Measurements from ENCODE around the gene OR4K1.
A peak's percentile ranks its signal among the peaks of the same experiment; 100 is the strongest.

Gene OR4K1

DNA sequence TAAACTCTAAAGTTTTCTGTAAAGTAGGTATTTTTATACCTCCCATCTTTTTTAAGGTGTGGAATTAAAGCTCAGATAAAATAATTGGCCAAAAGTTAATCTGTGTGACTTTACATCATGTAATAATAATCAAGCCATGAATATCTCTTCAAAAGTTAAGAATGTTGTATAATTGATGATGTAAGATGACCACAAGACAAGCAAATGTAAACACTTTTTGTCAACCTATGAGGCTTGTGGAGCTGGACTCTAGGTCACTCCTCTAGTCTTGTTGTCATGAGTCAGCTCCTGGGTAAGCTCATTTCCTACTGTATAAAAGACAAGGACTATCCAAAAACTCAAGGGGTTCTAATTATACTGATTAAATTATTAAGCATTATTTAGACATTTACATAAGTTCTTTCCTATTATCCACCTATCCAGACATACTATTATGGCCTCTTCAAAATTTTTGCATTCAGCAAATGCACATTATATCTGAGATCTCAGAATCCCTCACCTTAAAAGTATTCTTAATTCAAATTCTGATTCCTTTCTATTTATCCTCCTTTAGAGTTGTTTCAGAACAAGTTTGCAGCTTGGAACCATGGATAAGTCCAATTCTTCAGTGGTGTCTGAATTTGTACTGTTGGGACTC, 10.6 kb upstream of the OR4K1 start, which contains the start of gene OR4K5:
TSS of gene OR4K5 (plus strand) at position 587 of the 637 bp plus-strand sequence. CDS start at position 587, 0 bp downstream.
- ATAC-seq, result no peak
- no peak for TF ChIP-seq ZFP3 (CRISPR knock-in tag; IDR thresholded peaks at IDR 0.05)
- no peak for TF ChIP-seq OSR1 (CRISPR knock-in tag; IDR thresholded peaks at IDR 0.05)
- TF ChIP-seq, protein P1, sequence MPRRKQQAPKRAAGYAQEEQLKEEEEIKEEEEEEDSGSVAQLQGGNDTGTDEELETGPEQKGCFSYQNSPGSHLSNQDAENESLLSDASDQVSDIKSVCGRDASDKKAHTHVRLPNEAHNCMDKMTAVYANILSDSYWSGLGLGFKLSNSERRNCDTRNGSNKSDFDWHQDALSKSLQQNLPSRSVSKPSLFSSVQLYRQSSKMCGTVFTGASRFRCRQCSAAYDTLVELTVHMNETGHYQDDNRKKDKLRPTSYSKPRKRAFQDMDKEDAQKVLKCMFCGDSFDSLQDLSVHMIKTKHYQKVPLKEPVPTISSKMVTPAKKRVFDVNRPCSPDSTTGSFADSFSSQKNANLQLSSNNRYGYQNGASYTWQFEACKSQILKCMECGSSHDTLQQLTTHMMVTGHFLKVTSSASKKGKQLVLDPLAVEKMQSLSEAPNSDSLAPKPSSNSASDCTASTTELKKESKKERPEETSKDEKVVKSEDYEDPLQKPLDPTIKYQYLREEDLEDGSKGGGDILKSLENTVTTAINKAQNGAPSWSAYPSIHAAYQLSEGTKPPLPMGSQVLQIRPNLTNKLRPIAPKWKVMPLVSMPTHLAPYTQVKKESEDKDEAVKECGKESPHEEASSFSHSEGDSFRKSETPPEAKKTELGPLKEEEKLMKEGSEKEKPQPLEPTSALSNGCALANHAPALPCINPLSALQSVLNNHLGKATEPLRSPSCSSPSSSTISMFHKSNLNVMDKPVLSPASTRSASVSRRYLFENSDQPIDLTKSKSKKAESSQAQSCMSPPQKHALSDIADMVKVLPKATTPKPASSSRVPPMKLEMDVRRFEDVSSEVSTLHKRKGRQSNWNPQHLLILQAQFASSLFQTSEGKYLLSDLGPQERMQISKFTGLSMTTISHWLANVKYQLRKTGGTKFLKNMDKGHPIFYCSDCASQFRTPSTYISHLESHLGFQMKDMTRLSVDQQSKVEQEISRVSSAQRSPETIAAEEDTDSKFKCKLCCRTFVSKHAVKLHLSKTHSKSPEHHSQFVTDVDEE (CRISPR knock-in tag; IDR thresholded peaks at IDR 0.05), result no peak
- no peak for TF ChIP-seq ISL1 (CRISPR knock-in tag; IDR thresholded peaks at IDR 0.05)
- TF ChIP-seq RARB (CRISPR knock-in tag; IDR thresholded peaks at IDR 0.05), result no peak
- TF ChIP-seq, protein P2, sequence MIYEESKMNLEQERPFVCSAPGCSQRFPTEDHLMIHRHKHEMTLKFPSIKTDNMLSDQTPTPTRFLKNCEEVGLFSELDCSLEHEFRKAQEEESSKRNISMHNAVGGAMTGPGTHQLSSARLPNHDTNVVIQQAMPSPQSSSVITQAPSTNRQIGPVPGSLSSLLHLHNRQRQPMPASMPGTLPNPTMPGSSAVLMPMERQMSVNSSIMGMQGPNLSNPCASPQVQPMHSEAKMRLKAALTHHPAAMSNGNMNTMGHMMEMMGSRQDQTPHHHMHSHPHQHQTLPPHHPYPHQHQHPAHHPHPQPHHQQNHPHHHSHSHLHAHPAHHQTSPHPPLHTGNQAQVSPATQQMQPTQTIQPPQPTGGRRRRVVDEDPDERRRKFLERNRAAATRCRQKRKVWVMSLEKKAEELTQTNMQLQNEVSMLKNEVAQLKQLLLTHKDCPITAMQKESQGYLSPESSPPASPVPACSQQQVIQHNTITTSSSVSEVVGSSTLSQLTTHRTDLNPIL (CRISPR knock-in tag; IDR thresholded peaks at IDR 0.05; ENCODE audit: low read depth), result no peak
- TF ChIP-seq ESRRG (CRISPR knock-in tag; IDR thresholded peaks at IDR 0.05), result no peak
- TF ChIP-seq ZFP30 (CRISPR knock-in tag; IDR thresholded peaks at IDR 0.05), result no peak
- no peak for TF ChIP-seq TOX (CRISPR knock-in tag; IDR thresholded peaks at IDR 0.05; ENCODE audit: borderline replicate concordance)
- TF ChIP-seq TCF4 (CRISPR knock-in tag; IDR thresholded peaks at IDR 0.05; ENCODE audit: borderline replicate concordance), result no peak
- no peak for TF ChIP-seq GLIS3 (CRISPR knock-in tag; IDR thresholded peaks at IDR 0.05)
- no peak for TF ChIP-seq ZC3H10 (CRISPR knock-in tag; IDR thresholded peaks at IDR 0.05)
- no peak for TF ChIP-seq ZNF8 (CRISPR knock-in tag; IDR thresholded peaks at IDR 0.05)
- no peak for TF ChIP-seq ZNF565 (CRISPR knock-in tag; conservative IDR thresholded peaks at IDR 0.05; ENCODE audit: low read depth)
- TF ChIP-seq, protein P3, sequence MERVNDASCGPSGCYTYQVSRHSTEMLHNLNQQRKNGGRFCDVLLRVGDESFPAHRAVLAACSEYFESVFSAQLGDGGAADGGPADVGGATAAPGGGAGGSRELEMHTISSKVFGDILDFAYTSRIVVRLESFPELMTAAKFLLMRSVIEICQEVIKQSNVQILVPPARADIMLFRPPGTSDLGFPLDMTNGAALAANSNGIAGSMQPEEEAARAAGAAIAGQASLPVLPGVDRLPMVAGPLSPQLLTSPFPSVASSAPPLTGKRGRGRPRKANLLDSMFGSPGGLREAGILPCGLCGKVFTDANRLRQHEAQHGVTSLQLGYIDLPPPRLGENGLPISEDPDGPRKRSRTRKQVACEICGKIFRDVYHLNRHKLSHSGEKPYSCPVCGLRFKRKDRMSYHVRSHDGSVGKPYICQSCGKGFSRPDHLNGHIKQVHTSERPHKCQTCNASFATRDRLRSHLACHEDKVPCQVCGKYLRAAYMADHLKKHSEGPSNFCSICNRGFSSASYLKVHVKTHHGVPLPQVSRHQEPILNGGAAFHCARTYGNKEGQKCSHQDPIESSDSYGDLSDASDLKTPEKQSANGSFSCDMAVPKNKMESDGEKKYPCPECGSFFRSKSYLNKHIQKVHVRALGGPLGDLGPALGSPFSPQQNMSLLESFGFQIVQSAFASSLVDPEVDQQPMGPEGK (CRISPR knock-in tag; IDR thresholded peaks at IDR 0.05; ENCODE audit: borderline replicate concordance), result no peak

DNA sequence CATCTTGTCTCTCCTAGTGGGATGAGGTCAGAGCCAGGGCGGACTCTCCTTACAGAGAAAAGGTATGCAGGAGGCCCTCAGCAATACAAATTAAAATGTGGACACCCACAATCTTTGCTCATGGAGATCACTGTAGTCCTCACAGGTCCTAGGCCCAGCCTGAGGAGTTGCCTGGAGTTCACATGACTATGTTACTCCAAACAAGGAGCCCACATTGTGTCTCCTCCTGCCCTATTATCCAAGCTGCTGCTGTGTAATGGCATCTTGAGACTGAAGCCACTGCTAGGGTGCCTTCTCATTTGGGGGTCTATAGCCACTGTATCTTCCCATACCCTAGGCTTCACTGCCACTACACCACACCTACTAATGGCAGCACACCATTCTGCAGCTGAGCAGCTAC, 11.0 kb downstream of the OR4K1 start:
- TF ChIP-seq TOX (CRISPR knock-in tag; IDR thresholded peaks at IDR 0.05; ENCODE audit: borderline replicate concordance), result no peak
- TF ChIP-seq, protein P2 (CRISPR knock-in tag; IDR thresholded peaks at IDR 0.05; ENCODE audit: low read depth), result no peak
- TF ChIP-seq ISL1 (CRISPR knock-in tag; IDR thresholded peaks at IDR 0.05), result no peak
- no peak for TF ChIP-seq ARNTL (CRISPR knock-in tag; IDR thresholded peaks at IDR 0.05; ENCODE audit: borderline replicate concordance, low read depth)
- no peak for TF ChIP-seq ZNF8 (CRISPR knock-in tag; IDR thresholded peaks at IDR 0.05)
- no peak for ATAC-seq

DNA sequence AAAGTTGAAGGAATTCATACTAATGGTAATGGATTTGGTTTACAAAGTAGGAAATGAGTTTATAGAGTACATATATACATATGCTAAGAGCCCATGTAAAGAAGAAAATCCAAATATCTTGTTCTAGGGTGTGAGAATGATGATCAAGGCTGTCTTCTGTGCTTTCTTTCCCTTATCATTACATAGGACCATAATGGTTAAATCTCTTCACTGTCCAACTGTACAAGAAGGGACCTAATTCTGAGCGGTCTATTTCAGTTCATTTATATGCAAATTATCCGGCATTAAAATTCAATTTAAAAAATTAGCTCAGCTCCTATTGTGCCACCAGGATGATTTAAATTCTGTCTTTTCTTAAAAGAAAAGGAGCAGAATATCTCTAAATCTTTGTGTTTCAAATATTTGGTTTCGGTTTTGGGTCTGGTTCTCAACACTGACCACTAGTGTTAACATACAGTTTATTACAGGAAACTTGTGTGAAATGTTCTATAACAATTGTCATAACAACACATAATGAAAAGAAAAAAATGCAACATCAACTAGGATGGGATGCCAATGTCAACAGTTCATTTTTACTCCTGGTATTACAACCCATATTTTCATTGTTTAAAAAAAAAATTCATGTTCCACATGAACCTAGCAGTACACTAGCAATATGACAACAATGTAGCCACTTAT, 16.8 kb downstream of the OR4K1 start:
- TF ChIP-seq, protein P1 (CRISPR knock-in tag; IDR thresholded peaks at IDR 0.05), result no peak
- TF ChIP-seq TOX (CRISPR knock-in tag; IDR thresholded peaks at IDR 0.05; ENCODE audit: borderline replicate concordance) (no peak), ZFP30 (CRISPR knock-in tag; IDR thresholded peaks at IDR 0.05) (no peak), BACH2 (CRISPR knock-in tag; IDR thresholded peaks at IDR 0.05; ENCODE audit: borderline replicate concordance) (no peak)
- TF ChIP-seq, protein P2 (CRISPR knock-in tag; IDR thresholded peaks at IDR 0.05; ENCODE audit: low read depth), result no peak
- ATAC-seq, result peak; percentile 92
